H1 (cell line): ENCODE data around the gene RICTOR. TPM values are rescaled to one million over a fixed set of nuclear protein-coding genes. Genes with fewer than 3 reads are reported as not detected.

Experiments used
- CTCF ChIA-PET: fragments of 300-600 bp; sonication (Branson Sonifier 250); formaldehyde crosslinking; loops from one replicate; lab custom pipeline; 2021; ENCODE audit not compliant: partially characterized antibody; lab: Charles Lee
- POLR2A ChIA-PET: fragments of 300-600 bp; sonication (Branson Sonifier 250); formaldehyde crosslinking; loops from one replicate; lab custom pipeline; 2021; ENCODE audit warnings: inconsistent platforms; ENCODE audit not compliant: partially characterized antibody; lab: Charles Lee
- DNase-seq, 2 experiments: peaks; one replicate each; pipeline versions ENCODE4 v3.0.0 to v3.0.0-alpha.2; 2010 to 2022; ENCODE audit warnings: low spot score in 2 of 2, low read depth in 1 of 2, mixed read lengths in 1 of 2
- FAIRE-seq: peaks from 2 replicates; lab custom pipeline; 2011; peaks lifted over from hg19 to GRCh38; lab: Jason Lieb, UNC
- H2AFZ ChIP-seq: 2 replicates; pipeline ENCODE4 v1.8.1; 2012; ENCODE audit warnings: low read length, inconsistent platforms
- H2AK5ac ChIP-seq: 2 replicates; pipeline ENCODE4 v1.6.1; 2013; ENCODE audit warnings: low read depth, low read length
- H2BK120ac ChIP-seq: replicated peaks from 2 replicates; pipeline ENCODE3; 2013; ENCODE audit warnings: low read depth, low read length, inconsistent platforms
- H2BK12ac ChIP-seq: 2 replicates; pipeline ENCODE4 v1.6.1; 2013; ENCODE audit warnings: low read depth, low read length
- H2BK15ac ChIP-seq: 2 replicates; pipeline ENCODE4 v1.6.1; 2013; ENCODE audit warnings: low read length
- H2BK20ac ChIP-seq: 2 replicates; pipeline ENCODE4 v1.6.1; 2013; ENCODE audit warnings: low read length
- H2BK5ac ChIP-seq: 2 replicates; pipeline ENCODE4 v1.6.1; 2013; ENCODE audit warnings: low read depth, low read length
- H3K14ac ChIP-seq: 2 replicates; pipeline ENCODE4 v1.6.1; 2013; ENCODE audit warnings: inconsistent platforms; ENCODE audit not compliant: insufficient read length
- H3K18ac ChIP-seq: 2 replicates; pipeline ENCODE4 v1.6.1; 2013; ENCODE audit warnings: low read length; ENCODE audit errors: extremely low read depth
- H3K23ac ChIP-seq: 2 replicates; pipeline ENCODE4 v1.6.1; 2013; ENCODE audit warnings: inconsistent platforms; ENCODE audit not compliant: insufficient read length
- H3K23me2 ChIP-seq: 2 replicates; pipeline ENCODE4 v1.6.1; 2013; ENCODE audit warnings: low read depth, low read length
- H3K27ac ChIP-seq: 2 replicates; pipeline ENCODE4 v1.6.1; 2011; ENCODE audit warnings: low read depth, low read length, inconsistent platforms
- H3K27me3 ChIP-seq, 4 experiments: replicated peaks in 1 of 4; 1 replicate in 1 of 4; 2 replicates in 3 of 4; pipeline versions ENCODE4 v1.6.1 to v1.8.1; 2011 to 2013; ENCODE audit warnings: low read length in 3 of 4, mild to moderate bottlenecking in 3 of 4, inconsistent platforms in 2 of 4, mixed read lengths in 2 of 4, moderate library complexity in 1 of 4; ENCODE audit not compliant: control insufficient read depth in 3 of 4, insufficient read depth in 3 of 4; ENCODE audit errors: extremely low read depth in 1 of 4
- H3K36me3 ChIP-seq, 4 experiments: 2 replicates each; pipeline versions ENCODE4 v1.6.1 to v1.8.1; 2011 to 2013; ENCODE audit warnings: mild to moderate bottlenecking in 4 of 4, low read length in 3 of 4, moderate library complexity in 2 of 4, control low read depth in 1 of 4, inconsistent platforms in 1 of 4; ENCODE audit not compliant: insufficient read depth in 4 of 4, control insufficient read depth in 2 of 4
- H3K4ac ChIP-seq: replicated peaks from 2 replicates; pipeline ENCODE3; 2013; ENCODE audit warnings: low read length, low read depth, mixed read lengths, inconsistent platforms; ENCODE audit not compliant: insufficient read length
- H3K4me1 ChIP-seq, 4 experiments: replicated peaks in 1 of 4; 1 replicate in 1 of 4; 2 replicates in 3 of 4; pipeline versions ENCODE4 v1.6.1 to v1.8.1; 2011 to 2013; ENCODE audit warnings: low read length in 3 of 4, inconsistent platforms in 2 of 4, mixed read lengths in 1 of 4; ENCODE audit not compliant: insufficient read depth in 4 of 4, control insufficient read depth in 3 of 4
- H3K4me2 ChIP-seq, 2 experiments: 2 replicates each; pipeline versions ENCODE4 v1.6.1 to v1.8.1; 2011 to 2013; ENCODE audit warnings: low read depth in 2 of 2, low read length in 2 of 2, control low read depth in 1 of 2, inconsistent platforms in 1 of 2, mild to moderate bottlenecking in 1 of 2; ENCODE audit not compliant: insufficient read depth in 1 of 2
- H3K4me3 ChIP-seq, 4 experiments: fragments of 200-600, 300-600 bp in 1 of 4; sonication (generic), shearing (Covaris generic), sonication (Bioruptor Twin) in 1 of 4; 2 replicates each; pipeline versions ENCODE4 v1.5.1 to v1.8.1; 2011 to 2016; ENCODE audit warnings: low read length in 4 of 4, low read depth in 3 of 4, control low read depth in 2 of 4, inconsistent platforms in 2 of 4, mild to moderate bottlenecking in 2 of 4, mixed read lengths in 1 of 4, moderate library complexity in 1 of 4; ENCODE audit not compliant: insufficient read depth in 2 of 4; ENCODE audit errors: extremely low read depth in 1 of 4
- H3K56ac ChIP-seq: replicated peaks from 2 replicates; pipeline ENCODE3; 2013; ENCODE audit warnings: low read depth, mild to moderate bottlenecking, mixed read lengths, low read length, inconsistent platforms; ENCODE audit not compliant: insufficient read length
- H3K79me1 ChIP-seq: 2 replicates; pipeline ENCODE4 v1.6.1; 2013; ENCODE audit warnings: low read depth, low read length, control low read depth
- H3K79me2 ChIP-seq, 2 experiments: 2 replicates each; pipeline versions ENCODE4 v1.6.1 to v1.8.1; 2012 to 2013; ENCODE audit warnings: low read length in 2 of 2, mild to moderate bottlenecking in 2 of 2, inconsistent platforms in 1 of 2; ENCODE audit not compliant: insufficient read depth in 2 of 2, control insufficient read depth in 1 of 2
- H3K9ac ChIP-seq, 4 experiments: replicated peaks in 1 of 4; 1 replicate in 1 of 4; 2 replicates in 3 of 4; pipeline versions ENCODE4 v1.6.1 to v1.8.1; 2011 to 2013; ENCODE audit warnings: low read depth in 3 of 4, low read length in 3 of 4, control low read depth in 2 of 4, mild to moderate bottlenecking in 2 of 4, moderate library complexity in 2 of 4, inconsistent platforms in 1 of 4; ENCODE audit errors: extremely low read depth in 1 of 4
- H3K9me3 ChIP-seq, 2 experiments: 2 replicates each; pipeline versions ENCODE4 v1.6.1 to v1.8.1; 2012 to 2013; ENCODE audit warnings: mild to moderate bottlenecking in 2 of 2, moderate library complexity in 2 of 2, control low read depth in 1 of 2, inconsistent platforms in 1 of 2, low read depth in 1 of 2, low read length in 1 of 2, mixed read lengths in 1 of 2; ENCODE audit not compliant: insufficient read depth in 2 of 2
- H4K20me1 ChIP-seq, 2 experiments: replicated peaks in 1 of 2; 2 replicates each; pipeline versions ENCODE3 to v1.8.1; 2011 to 2013; ENCODE audit warnings: inconsistent platforms in 2 of 2, low read length in 2 of 2, mild to moderate bottlenecking in 1 of 2; ENCODE audit not compliant: insufficient read depth in 2 of 2, control insufficient read depth in 1 of 2
- H4K5ac ChIP-seq: 2 replicates; pipeline ENCODE4 v1.6.1; 2013; ENCODE audit warnings: low read length, low read depth, mixed read lengths, inconsistent platforms; ENCODE audit not compliant: insufficient read length
- H4K8ac ChIP-seq: 2 replicates; pipeline ENCODE4 v1.8.0; 2013; ENCODE audit warnings: mild to moderate bottlenecking, moderate library complexity, low read length, inconsistent platforms; ENCODE audit not compliant: insufficient read depth; ENCODE audit errors: extremely low read depth
- H4K91ac ChIP-seq: replicated peaks from 2 replicates; pipeline ENCODE3; 2013; ENCODE audit warnings: low read length, mixed read lengths, inconsistent platforms; ENCODE audit not compliant: insufficient read length
- ATF2 ChIP-seq: IDR thresholded peaks from 2 replicates; pipeline ENCODE4 v1.6.1; 2012; ENCODE audit warnings: low read length, inconsistent platforms
- BACH1 ChIP-seq: IDR thresholded peaks from 2 replicates; pipeline ENCODE4 v1.6.1; 2012; ENCODE audit warnings: low read length, improper control_type of control experiment
- BCL11A ChIP-seq, 2 experiments: IDR thresholded peaks; one replicate each; pipeline ENCODE4 v1.6.1; 2011; ENCODE audit warnings: low read depth in 2 of 2, low read length in 2 of 2, mild to moderate bottlenecking in 2 of 2
- GABPA ChIP-seq: IDR thresholded peaks from 2 replicates; pipeline ENCODE4 v1.6.1; 2011; ENCODE audit warnings: mild to moderate bottlenecking, low read length, moderate library complexity, borderline replicate concordance; ENCODE audit not compliant: insufficient read depth
- JUN ChIP-seq: IDR thresholded peaks from 2 replicates; pipeline ENCODE4 v1.6.1; 2011; ENCODE audit warnings: low read depth, mild to moderate bottlenecking, improper control_type of control experiment, low read length
- MAFK ChIP-seq: IDR thresholded peaks from 2 replicates; pipeline ENCODE4 v1.6.1; 2012; ENCODE audit warnings: low read depth, mild to moderate bottlenecking, improper control_type of control experiment, low read length
- NRF1 ChIP-seq: IDR thresholded peaks from 2 replicates; pipeline ENCODE4 v1.6.1; 2011; ENCODE audit warnings: mild to moderate bottlenecking, low read depth, low read length, improper control_type of control experiment
- RAD21 ChIP-seq, 2 experiments: IDR thresholded peaks in 1 of 2; conservative IDR thresholded peaks in 1 of 2; 2 replicates each; pipeline ENCODE4 v1.6.1; 2011; ENCODE audit warnings: low read depth in 2 of 2, low read length in 2 of 2, improper control_type of control experiment in 1 of 2, inconsistent platforms in 1 of 2, mild to moderate bottlenecking in 1 of 2, moderate library complexity in 1 of 2
- RNF2 ChIP-seq: fragments of 200-900, 300-1000 bp; sonication (generic); IDR thresholded peaks from 2 replicates; pipeline ENCODE4 v1.7.1; 2016; ENCODE audit warnings: borderline replicate concordance, low read depth, mild to moderate bottlenecking, antibody characterized with exemption, low read length; ENCODE audit not compliant: poor library complexity, severe bottlenecking; ENCODE audit errors: missing control alignments
- RXRA ChIP-seq: IDR thresholded peaks from 2 replicates; pipeline ENCODE4 v1.6.1; 2011; ENCODE audit warnings: low read depth, mild to moderate bottlenecking, low read length, moderate library complexity; ENCODE audit not compliant: insufficient read depth
- SP4 ChIP-seq: IDR thresholded peaks from 2 replicates; pipeline ENCODE4 v1.6.1; 2012; ENCODE audit warnings: low read length, inconsistent platforms
- TAF1 ChIP-seq: IDR thresholded peaks from 2 replicates; pipeline ENCODE4 v1.6.1; 2011; ENCODE audit warnings: mild to moderate bottlenecking, low read depth, low read length
- TCF12 ChIP-seq: IDR thresholded peaks from 2 replicates; pipeline ENCODE4 v1.6.1; 2011; ENCODE audit warnings: low read depth, mild to moderate bottlenecking, low read length
- WGBS, 2 experiments: shearing (Covaris generic) in 1 of 2; methylation state at CpG; one replicate each; pipeline versions ENCODE4 v1.1.6 to v1.1.7; 2013 to 2015; ENCODE audit warnings: low lambda C conversion rate in 2 of 2, mixed read lengths in 2 of 2, inconsistent platforms in 1 of 2, low coverage in 1 of 2, missing lambda C conversion rate in 1 of 2; ENCODE audit not compliant: insufficient replicate concordance in 2 of 2, insufficient coverage in 1 of 2, insufficient read length in 1 of 2; ENCODE audit errors: extremely low coverage in 1 of 2, missing lambda C conversion rate in 1 of 2; 5-methylcytosine and 5-hydroxymethylcytosine counted together
- polyA plus RNA-seq, 7 experiments: library from polyadenylated mRNA; depleted of rRNA in 3 of 7; stranded (reverse) in 5 of 7; unstranded in 2 of 7; fragments of >200 nt in 5 of 7; fragments of 200-250 nt in 2 of 7; gene quantifications; 1 replicate in 5 of 7; 2 replicates in 1 of 7; 4 replicates in 1 of 7; pipeline versions ENCODE4 v1.2.1 to v1.2.3, GENCODE V29; 2011 to 2013; ENCODE audit warnings: missing spikeins in 2 of 7, mixed read lengths in 2 of 7
- total RNA-seq: library from RNA; stranded (reverse); fragmentation: NEBNext Ultra II Directional; extraction: Animal tissue kit (Norgen Biotek cat#: 25700); gene quantifications from 2 replicates; pipeline ENCODE4 v1.2.1, GENCODE V29; 2021

The RICTOR gene
- total and polyA plus RNA-seq, 2 of the 8 experiments (the other 6 are each of a cell fraction or from before 2014, with no cell fraction given): 4.3 to 26.6 TPM

- no peak for FAIRE-seq
- POLR2A ChIA-PET: no interaction called here
- TF ChIP-seq RNF2 (no peak), BACH1 (no peak), TAF1 (no peak), MAFK (no peak), SP4 (no peak), BCL11A (IDR thresholded peaks at IDR 0.05; ENCODE audit: low read depth in 2 of 2, low read length in 2 of 2) (no peak), GABPA (no peak), RAD21 (IDR thresholded peaks at IDR 0.05 in 1 of 2, conservative IDR thresholded peaks at IDR 0.05 in 1 of 2; ENCODE audit: low read depth in 2 of 2, low read length in 2 of 2) (no peak), RXRA (no peak), TCF12 (no peak), NRF1 (no peak), JUN (no peak), ATF2 (no peak)
Measured at GRCh38 chr5:39080168-39080567, 6.0 kb upstream of the RICTOR start.

More at GRCh38 chr5:39080168-39080567, 6.0 kb upstream of the RICTOR start:
- no peak overlapping the region for H3K14ac ChIP-seq
- H2BK12ac ChIP-seq: no peak overlapping the region
- no peak overlapping the region for H2BK15ac ChIP-seq
- H3K27me3 ChIP-seq: no peaks in the 10 kb centered on the region
- no peak overlapping the region for H2AFZ ChIP-seq
- CTCF ChIA-PET: interaction anchor here (0.6 to 4.4 kb wide), 37 partner anchors 8 to 344 kb away, joined by 3 to 40 read pairs (median 4); no protein-coding TSS in a partner anchor
- no peak overlapping the region for H3K18ac ChIP-seq
- no peak overlapping the region for H3K56ac ChIP-seq
- H2BK5ac ChIP-seq: no peak overlapping the region
- no peak overlapping the region for H3K4ac ChIP-seq
- DNase-seq: no peak
- H2BK120ac ChIP-seq: no peak overlapping the region
- WGBS, 2 experiments: 85% methylated on average over 1 of the region's 2 CpGs; no CpG with 5 or more reads in 1 of the 2 experiments
- H3K23me2 ChIP-seq: peaks cover 2% of the 10 kb centered on the region; the same call in 1 of the 2 replicates
- no peak overlapping the region for H3K9ac ChIP-seq
- no peak overlapping the region for H3K23ac ChIP-seq
- H4K8ac ChIP-seq: no peak overlapping the region
- H4K5ac ChIP-seq: no peak overlapping the region
- H3K79me2 ChIP-seq: no peaks in the 10 kb centered on the region
- no peak overlapping the region for H3K4me3 ChIP-seq
- no peaks in the 10 kb centered on the region for H3K79me1 ChIP-seq
- no peak overlapping the region for H3K27ac ChIP-seq
- no peaks in the 10 kb centered on the region for H3K36me3 ChIP-seq
- H3K4me1 ChIP-seq: no peaks in the 10 kb centered on the region
- no peaks in the 10 kb centered on the region for H4K20me1 ChIP-seq
- no peak overlapping the region for H4K91ac ChIP-seq
- no peaks in the 10 kb centered on the region for H3K9me3 ChIP-seq
- H3K4me2 ChIP-seq: no peak overlapping the region
- no peak overlapping the region for H2BK20ac ChIP-seq
- no peak overlapping the region for H2AK5ac ChIP-seq
